IPS DF 6.9 (cell line): Measurements from ENCODE around the gene PGRMC2.
"Not testable (repeated sequence)": the region's sequence is repeated elsewhere in the genome, so short reads cannot be mapped to it uniquely, and the experiment has no call there.

Experiments used
- DNase-seq: peaks from one replicate; pipeline ENCODE4 v3.0.0-alpha.2; 2013; ENCODE audit warnings: low read depth, low spot score
- H3K27ac ChIP-seq: one replicate; pipeline ENCODE4 v1.5.1; 2013; ENCODE audit warnings: low read length, control low read depth
- H3K27me3 ChIP-seq: 2 replicates; pipeline ENCODE4 v1.6.1; 2013; ENCODE audit warnings: mild to moderate bottlenecking, low read length; ENCODE audit not compliant: control insufficient read depth, insufficient read depth
- H3K36me3 ChIP-seq: 2 replicates; pipeline ENCODE4 v1.6.1; 2013; ENCODE audit warnings: low read length; ENCODE audit not compliant: control insufficient read depth, insufficient read depth
- H3K4me1 ChIP-seq: 2 replicates; pipeline ENCODE4 v1.6.1; 2013; ENCODE audit warnings: low read length; ENCODE audit not compliant: control insufficient read depth, insufficient read depth
- H3K4me3 ChIP-seq: 2 replicates; pipeline ENCODE4 v1.5.1; 2013; ENCODE audit warnings: mild to moderate bottlenecking, low read length
- H3K9me3 ChIP-seq: 2 replicates; pipeline ENCODE4 v1.6.1; 2013; ENCODE audit warnings: low read length, inconsistent platforms; ENCODE audit not compliant: control insufficient read depth, insufficient read depth
- WGBS: extraction: QIAGEN DNeasy Blood & Tissue Kit; methylation state at CpG from one replicate; pipeline ENCODE4 v1.1.7; 2013; ENCODE audit warnings: mixed read lengths, missing lambda C conversion rate; ENCODE audit not compliant: insufficient read length, insufficient coverage; 5-methylcytosine and 5-hydroxymethylcytosine counted together

The PGRMC2 gene

GRCh38 chr4:128245391-128245790 is 42.2 kb downstream of the PGRMC2 start:
- H3K27me3 ChIP-seq, H3K4me1 ChIP-seq, H3K4me3 ChIP-seq, H3K9me3 ChIP-seq, H3K27ac ChIP-seq, H3K36me3 ChIP-seq, DNase-seq: not testable (repeated sequence)
- WGBS: no CpG with 5 or more reads among the region's 5 CpGs

- Histone ChIP-seq H3K9me3 (peaks cover 2% of the 10 kb centered on the region), H3K4me3 (no peak overlapping the region), H3K27ac (no peak overlapping the region), H3K4me1 (no peaks in the 10 kb centered on the region), H3K36me3 (no peaks in the 10 kb centered on the region), H3K27me3 (no peaks in the 10 kb centered on the region)
- WGBS: no CpG with 5 or more reads among the region's 2 CpGs
- no peak for DNase-seq
These were observed 43.2 kb downstream of the PGRMC2 start for GRCh38 chr4:128244379-128244778.

- H3K4me3 ChIP-seq: no peak overlapping the region
- H3K36me3 ChIP-seq: no peaks in the 10 kb centered on the region
- H3K27me3 ChIP-seq: no peaks in the 10 kb centered on the region
- WGBS: no CpG with 5 or more reads among the region's 4 CpGs
- no peaks in the 10 kb centered on the region for H3K4me1 ChIP-seq
- no peak for DNase-seq
- H3K9me3 ChIP-seq: no peaks in the 10 kb centered on the region; the same call in 1 of the 2 replicates
- no peak overlapping the region for H3K27ac ChIP-seq
These were observed 45.0 kb downstream of the PGRMC2 start for GRCh38 chr4:128242601-128243000.

GRCh38 chr4:128241981-128242380 is 45.6 kb downstream of the PGRMC2 start:
- WGBS: no CpG with 5 or more reads among the region's 3 CpGs
- no peaks in the 10 kb centered on the region for H3K4me1 ChIP-seq
- H3K36me3 ChIP-seq: no peaks in the 10 kb centered on the region
- H3K27ac ChIP-seq: no peak overlapping the region
- no peak overlapping the region for H3K4me3 ChIP-seq
- H3K27me3 ChIP-seq: no peaks in the 10 kb centered on the region
- no peak for DNase-seq
- no peaks in the 10 kb centered on the region; the same call in 1 of the 2 replicates for H3K9me3 ChIP-seq

GRCh38 chr4:128241425-128241913 is 46.1 kb downstream of the PGRMC2 start:
- Histone ChIP-seq H3K36me3 (no peaks in the 10 kb centered on the region), H3K27ac (no peak overlapping the region), H3K9me3 (no peaks in the 10 kb centered on the region; the same call in 1 of the 2 replicates), H3K4me1 (no peaks in the 10 kb centered on the region), H3K4me3 (no peak overlapping the region), H3K27me3 (no peaks in the 10 kb centered on the region)
- no CpG with 5 or more reads among the region's 3 CpGs for WGBS
- no peak for DNase-seq

GRCh38 chr4:128241019-128241418 is 46.6 kb downstream of the PGRMC2 start:
- H3K9me3 ChIP-seq: no peaks in the 10 kb centered on the region; the same call in 1 of the 2 replicates
- H3K27ac ChIP-seq: no peak overlapping the region
- no peak for DNase-seq
- H3K4me1 ChIP-seq: no peaks in the 10 kb centered on the region
- WGBS: no CpG with 5 or more reads among the region's 3 CpGs
- no peaks in the 10 kb centered on the region for H3K27me3 ChIP-seq
- no peaks in the 10 kb centered on the region for H3K36me3 ChIP-seq
- H3K4me3 ChIP-seq: no peak overlapping the region

- no CpG with 5 or more reads among the region's 3 CpGs for WGBS
- Histone ChIP-seq H3K36me3 (no peaks in the 10 kb centered on the region), H3K27ac (no peak overlapping the region), H3K9me3 (no peaks in the 10 kb centered on the region), H3K4me3 (no peak overlapping the region), H3K27me3 (no peaks in the 10 kb centered on the region), H3K4me1 (no peaks in the 10 kb centered on the region)
- DNase-seq: no peak
These were observed 52.8 kb downstream of the PGRMC2 start for GRCh38 chr4:128234836-128235235.

GRCh38 chr4:128232719-128233118 is 54.9 kb downstream of the PGRMC2 start:
- Histone ChIP-seq H3K36me3 (no peaks in the 10 kb centered on the region), H3K9me3 (no peaks in the 10 kb centered on the region), H3K4me3 (no peak overlapping the region), H3K4me1 (no peaks in the 10 kb centered on the region), H3K27me3 (no peaks in the 10 kb centered on the region), H3K27ac (no peak overlapping the region)
- no CpG with 5 or more reads among the region's 3 CpGs for WGBS
- no peak for DNase-seq

GRCh38 chr4:128228845-128229795 is 58.5 kb downstream of the PGRMC2 start:
- no peaks in the 10 kb centered on the region for H3K36me3 ChIP-seq
- H3K4me1 ChIP-seq: no peaks in the 10 kb centered on the region
- no peak for DNase-seq
- no CpG with 5 or more reads among the region's 6 CpGs for WGBS
- H3K27ac ChIP-seq: no peak overlapping the region
- H3K4me3 ChIP-seq: no peak overlapping the region
- no peaks in the 10 kb centered on the region for H3K27me3 ChIP-seq
- H3K9me3 ChIP-seq: no peaks in the 10 kb centered on the region

GRCh38 chr4:128227991-128228571 is 59.5 kb downstream of the PGRMC2 start:
- DNase-seq: no peak
- no peak overlapping the region for H3K27ac ChIP-seq
- H3K4me1 ChIP-seq: no peaks in the 10 kb centered on the region
- H3K36me3 ChIP-seq: no peaks in the 10 kb centered on the region
- no peaks in the 10 kb centered on the region for H3K27me3 ChIP-seq
- WGBS: no CpG with 5 or more reads among the region's 2 CpGs
- H3K4me3 ChIP-seq: no peak overlapping the region
- H3K9me3 ChIP-seq: no peaks in the 10 kb centered on the region
